Measurements from ENCODE around the gene SSR2.

Gene SSR2

GRCh38 chr1:155971910-155972809 is 48.6 kb downstream of the SSR2 start:
- DNase-seq, result no peak

DNA sequence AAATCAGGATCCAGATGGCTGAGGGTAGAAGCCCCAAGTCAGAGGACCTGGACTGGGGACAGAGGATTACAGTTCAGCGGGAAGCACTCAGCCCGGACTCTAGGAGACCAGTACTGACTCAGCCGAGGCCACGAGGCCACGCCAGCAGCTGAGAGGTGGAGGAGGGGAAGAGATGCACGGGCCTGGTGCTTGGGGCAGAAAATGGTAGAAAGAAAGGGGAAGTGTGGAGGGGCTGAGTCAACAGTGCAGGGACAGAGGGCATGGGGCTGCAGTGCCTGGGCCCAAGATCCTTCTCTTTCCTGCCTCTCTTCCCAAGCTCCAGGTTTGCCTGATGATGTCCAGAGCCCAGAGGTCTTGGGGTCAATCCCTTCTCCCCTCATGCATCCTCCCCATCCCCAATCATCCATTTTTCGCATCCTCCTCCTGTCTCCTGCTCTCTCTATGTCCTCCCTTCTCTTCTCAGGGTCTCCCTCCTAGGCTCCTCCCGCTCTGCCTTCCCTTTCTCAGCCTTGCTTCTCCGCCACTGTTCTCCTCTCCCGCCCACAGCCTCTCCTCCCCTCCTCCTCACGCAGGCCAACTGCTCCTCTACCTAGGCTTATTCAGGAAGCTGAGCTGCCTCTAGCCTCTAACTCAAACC is 50.1 kb downstream of the SSR2 start:
- DNase-seq, result peak; percentile 95

- no peak for DNase-seq
These were observed 51.4 kb downstream of the SSR2 start for GRCh38 chr1:155969377-155969791.

- DNase-seq, result no peak
These were observed 52.1 kb downstream of the SSR2 start for GRCh38 chr1:155968670-155969069.

- DNase-seq, result no peak
These were observed 52.7 kb downstream of the SSR2 start for GRCh38 chr1:155968051-155968400.

GRCh38 chr1:155967341-155968050 is 53.3 kb downstream of the SSR2 start:
- peak; percentile 29 to 36 for DNase-seq

DNA sequence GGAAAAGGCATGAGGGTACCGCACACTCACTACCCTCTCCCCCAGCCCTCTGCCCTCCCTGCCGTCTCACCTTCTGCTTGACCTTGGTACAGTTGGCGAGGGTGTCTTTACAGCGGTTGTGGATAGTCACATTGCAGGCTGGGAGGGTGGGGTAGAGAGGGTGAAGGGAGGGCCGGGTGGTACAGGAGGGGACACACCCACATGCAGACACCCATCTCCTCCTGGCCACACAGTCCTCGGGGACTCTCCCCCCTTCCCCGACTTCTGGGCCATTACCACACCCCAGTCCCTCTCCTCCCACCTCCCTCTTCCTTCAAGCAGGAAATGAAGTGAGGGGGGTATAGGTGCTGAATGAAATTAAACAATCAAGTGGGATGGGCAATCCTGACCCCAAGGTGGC is 54.0 kb downstream of the SSR2 start:
- no peak for DNase-seq

GRCh38 chr1:155966135-155966534 is 54.6 kb downstream of the SSR2 start:
- no peak for DNase-seq

DNA sequence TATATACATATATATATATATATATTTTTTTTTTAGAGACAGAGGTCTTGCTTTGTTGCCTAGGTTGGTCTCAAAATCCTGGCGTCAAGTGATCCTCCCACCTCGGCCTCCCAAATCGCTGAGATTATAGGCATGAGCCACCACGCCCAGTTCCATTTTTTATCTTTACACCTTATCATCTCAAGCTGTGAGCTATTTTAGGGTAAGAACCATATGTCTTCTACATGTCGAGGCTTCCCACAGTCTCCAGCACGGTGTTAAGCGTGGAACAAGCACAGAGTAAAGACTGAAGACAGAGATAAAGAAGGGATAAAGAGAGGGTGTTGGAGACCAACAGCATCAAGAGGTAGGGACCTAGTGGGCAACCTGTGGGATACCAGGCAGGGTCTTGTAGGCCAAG is 56.6 kb downstream of the SSR2 start:
- no peak for DNase-seq

- no peak for DNase-seq
These were observed 58.0 kb downstream of the SSR2 start for GRCh38 chr1:155962599-155963211.

DNA sequence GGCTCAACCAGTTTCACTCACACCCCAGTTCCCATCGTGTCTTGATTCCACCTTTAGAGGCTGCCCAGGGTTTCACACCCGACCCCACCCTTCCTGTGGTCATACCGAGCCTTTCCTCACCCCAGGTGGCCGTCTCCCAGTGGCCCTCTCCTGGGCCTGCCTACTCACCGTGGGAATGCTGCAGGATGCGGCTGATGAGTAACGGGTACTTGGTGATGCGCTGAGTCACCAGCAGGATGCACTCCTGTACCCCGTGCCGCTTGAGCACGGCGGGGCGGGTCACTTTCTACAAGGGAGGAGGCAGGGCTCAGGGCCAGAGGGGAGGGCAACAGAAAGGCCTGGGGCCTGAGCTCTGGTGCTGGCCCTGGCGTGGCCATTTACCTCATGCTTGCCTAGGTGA is 58.8 kb downstream of the SSR2 start:
- peak; percentile 23 to 59 for DNase-seq

- no peak for DNase-seq
These were observed 60.5 kb downstream of the SSR2 start for GRCh38 chr1:155960081-155960745.

Measured in inflammatory macrophage (primary cell).